ENCODE data around the gene FALEC.

DNA sequence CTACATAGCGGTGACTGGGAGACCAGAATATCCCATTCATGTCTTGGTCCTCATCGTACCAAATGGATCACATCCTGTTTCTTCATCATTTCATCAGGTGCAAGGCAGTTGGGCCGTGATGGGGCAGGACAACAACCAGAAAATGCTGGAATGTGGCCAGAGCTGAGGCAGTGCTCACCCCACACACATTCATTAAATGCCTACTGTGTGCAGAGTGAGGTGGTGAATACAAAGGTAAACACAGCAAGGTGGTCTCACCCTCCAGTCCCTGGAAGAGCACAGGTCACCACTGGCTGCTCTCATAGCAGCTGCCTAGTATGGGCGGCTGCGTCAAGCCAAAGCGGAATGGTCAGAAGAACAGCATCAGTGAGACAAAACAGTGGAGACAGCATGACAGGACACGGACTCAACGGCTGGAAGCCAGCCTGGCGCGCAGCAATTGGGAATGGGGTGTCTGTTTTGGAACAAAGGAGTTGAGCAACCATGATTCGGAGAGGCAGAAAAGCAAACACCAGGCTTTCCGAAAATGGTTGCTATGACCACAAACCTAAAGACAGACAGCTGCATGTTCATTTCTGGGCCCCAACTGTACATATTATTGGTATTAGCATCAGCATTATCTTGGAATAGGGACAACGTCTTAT lies 28.1 kb downstream of the FALEC start:
- TF ChIP-seq, protein P1, sequence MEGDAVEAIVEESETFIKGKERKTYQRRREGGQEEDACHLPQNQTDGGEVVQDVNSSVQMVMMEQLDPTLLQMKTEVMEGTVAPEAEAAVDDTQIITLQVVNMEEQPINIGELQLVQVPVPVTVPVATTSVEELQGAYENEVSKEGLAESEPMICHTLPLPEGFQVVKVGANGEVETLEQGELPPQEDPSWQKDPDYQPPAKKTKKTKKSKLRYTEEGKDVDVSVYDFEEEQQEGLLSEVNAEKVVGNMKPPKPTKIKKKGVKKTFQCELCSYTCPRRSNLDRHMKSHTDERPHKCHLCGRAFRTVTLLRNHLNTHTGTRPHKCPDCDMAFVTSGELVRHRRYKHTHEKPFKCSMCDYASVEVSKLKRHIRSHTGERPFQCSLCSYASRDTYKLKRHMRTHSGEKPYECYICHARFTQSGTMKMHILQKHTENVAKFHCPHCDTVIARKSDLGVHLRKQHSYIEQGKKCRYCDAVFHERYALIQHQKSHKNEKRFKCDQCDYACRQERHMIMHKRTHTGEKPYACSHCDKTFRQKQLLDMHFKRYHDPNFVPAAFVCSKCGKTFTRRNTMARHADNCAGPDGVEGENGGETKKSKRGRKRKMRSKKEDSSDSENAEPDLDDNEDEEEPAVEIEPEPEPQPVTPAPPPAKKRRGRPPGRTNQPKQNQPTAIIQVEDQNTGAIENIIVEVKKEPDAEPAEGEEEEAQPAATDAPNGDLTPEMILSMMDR (IDR thresholded peaks at IDR 0.05; ENCODE audit: insufficient read depth, low read depth, low read length), result no peak
- TF ChIP-seq EZH2 (IDR thresholded peaks at IDR 0.05; ENCODE audit: insufficient read depth, low read length), result no peak
